ENCODE data around the gene CMTR1.
"Not testable (repeated sequence)": the region's sequence is repeated elsewhere in the genome, so short reads cannot be mapped to it uniquely, and the experiment has no call there.

Gene CMTR1, protein sequence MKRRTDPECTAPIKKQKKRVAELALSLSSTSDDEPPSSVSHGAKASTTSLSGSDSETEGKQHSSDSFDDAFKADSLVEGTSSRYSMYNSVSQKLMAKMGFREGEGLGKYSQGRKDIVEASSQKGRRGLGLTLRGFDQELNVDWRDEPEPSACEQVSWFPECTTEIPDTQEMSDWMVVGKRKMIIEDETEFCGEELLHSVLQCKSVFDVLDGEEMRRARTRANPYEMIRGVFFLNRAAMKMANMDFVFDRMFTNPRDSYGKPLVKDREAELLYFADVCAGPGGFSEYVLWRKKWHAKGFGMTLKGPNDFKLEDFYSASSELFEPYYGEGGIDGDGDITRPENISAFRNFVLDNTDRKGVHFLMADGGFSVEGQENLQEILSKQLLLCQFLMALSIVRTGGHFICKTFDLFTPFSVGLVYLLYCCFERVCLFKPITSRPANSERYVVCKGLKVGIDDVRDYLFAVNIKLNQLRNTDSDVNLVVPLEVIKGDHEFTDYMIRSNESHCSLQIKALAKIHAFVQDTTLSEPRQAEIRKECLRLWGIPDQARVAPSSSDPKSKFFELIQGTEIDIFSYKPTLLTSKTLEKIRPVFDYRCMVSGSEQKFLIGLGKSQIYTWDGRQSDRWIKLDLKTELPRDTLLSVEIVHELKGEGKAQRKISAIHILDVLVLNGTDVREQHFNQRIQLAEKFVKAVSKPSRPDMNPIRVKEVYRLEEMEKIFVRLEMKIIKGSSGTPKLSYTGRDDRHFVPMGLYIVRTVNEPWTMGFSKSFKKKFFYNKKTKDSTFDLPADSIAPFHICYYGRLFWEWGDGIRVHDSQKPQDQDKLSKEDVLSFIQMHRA

DNA sequence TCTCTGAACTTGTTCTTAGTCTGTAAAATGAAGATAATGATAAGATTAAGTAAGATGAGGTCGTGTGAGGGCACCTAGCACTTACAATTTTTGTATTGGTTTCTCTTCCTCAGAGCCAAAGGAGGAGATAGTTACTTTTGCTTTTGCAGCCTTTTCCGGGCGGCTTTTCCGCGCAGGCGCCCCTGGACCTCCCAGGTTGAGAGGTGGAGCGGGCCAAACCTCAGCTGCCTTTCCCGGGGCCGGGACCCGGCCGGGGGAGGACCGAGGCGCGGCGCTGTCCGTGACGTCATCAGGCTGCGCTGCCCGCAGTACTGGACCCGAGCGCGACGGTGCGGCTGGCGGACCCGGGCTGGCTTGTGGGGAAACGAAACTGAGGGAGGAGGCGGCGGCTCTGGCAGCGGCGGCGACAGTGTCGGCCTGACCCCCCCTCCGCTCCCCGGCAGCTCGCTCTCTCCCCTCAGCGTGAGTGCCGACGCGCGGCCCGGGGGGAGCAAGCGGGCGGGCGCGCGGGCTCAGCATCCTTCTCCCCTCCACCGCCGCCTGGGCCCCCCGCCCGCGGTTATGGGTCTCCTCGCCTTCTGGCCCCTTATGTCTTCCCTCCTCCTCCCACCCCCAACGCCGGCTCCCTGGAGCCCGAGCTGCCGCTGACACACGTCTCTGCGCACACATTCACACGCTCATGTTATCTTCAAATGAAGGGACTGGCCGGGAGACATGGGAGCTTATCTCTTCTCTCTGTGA is at the start of gene CMTR1:
CMTR1 (plus strand) TSS at position 306 of the 741 bp plus-strand sequence. CDS start 2,409 bp downstream, outside the sequence.
- peak; percentile 48 for DNase-seq

DNA sequence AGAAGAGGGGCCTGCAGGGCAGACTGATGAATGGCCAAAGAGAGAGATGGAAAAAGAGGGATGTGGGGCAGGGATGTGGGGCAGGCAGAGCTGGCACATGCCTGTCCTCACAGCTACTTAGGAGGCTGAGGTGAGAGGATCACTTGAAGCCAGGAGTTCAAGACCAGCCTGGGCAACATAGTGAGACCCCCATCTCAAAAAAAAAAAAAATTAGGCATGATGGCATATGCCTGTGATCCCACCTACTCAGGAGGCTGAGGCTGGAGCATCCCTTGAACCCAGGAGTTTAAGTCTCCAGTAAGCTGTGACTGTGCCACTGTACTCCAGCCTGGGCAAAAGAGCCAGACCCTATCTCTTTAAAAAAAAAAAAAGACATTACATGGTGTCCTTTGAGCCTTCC is 44.4 kb upstream of the CMTR1 start:
- no peak for DNase-seq

DNA sequence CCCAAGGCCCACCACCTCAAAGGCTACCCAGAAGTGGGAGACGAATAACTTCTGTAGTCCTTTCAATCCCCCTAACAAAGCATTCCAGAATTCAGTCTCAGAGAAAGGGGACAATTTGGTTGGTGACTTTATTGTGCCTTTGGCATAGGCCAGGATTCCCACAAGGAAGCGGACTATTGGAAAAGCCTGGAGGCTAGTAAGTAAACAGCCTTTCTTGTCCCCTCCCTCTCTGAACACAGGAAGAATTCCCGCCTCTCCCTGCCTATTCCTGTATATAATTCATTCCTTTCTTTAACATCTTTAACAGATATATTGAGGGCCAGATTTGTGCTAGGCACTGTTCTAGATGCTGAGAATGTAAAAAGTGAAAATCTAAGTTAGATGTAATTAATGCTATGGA is 43.2 kb upstream of the CMTR1 start:
- DNase-seq, result no peak

DNA sequence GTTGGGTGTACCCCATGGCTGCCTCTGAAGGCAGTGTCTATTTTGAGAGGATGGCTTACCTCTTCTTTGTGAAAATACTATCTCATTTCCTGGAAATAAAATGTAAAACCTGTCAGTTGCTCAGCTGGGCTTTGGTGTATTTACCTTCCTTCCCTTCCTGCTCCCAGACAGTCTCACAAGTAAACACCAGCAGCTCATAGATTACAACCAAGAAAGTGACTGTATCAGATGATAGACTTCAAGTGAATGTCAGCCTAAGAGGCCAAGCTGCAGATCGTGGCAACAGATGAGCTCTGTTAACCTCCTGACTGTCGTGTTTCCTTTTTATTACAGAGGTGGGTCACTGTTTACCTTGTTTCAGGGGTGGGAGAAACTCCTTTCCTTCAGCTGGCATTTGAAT is 41.9 kb upstream of the CMTR1 start:
- DNase-seq, result no peak

DNA sequence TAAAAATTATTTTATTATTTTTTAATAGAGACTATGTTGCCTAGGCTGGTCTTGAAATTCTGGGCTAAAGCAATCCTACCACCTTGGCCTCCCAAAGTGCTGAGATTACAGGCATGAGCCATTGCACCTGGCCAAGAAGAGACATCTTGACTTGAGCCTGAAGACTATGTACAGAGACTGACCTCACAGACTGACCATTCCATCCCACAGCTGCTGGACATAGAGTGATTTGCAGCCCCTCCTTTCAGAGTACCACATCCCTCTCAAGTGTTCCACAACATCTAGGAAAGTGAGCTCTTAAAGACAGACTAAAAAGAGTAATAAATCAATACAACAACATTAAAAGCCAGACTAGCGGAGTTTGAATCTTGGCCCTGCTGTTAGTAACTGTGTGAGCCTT is 40.2 kb upstream of the CMTR1 start:
- DNase-seq, result no peak

DNA sequence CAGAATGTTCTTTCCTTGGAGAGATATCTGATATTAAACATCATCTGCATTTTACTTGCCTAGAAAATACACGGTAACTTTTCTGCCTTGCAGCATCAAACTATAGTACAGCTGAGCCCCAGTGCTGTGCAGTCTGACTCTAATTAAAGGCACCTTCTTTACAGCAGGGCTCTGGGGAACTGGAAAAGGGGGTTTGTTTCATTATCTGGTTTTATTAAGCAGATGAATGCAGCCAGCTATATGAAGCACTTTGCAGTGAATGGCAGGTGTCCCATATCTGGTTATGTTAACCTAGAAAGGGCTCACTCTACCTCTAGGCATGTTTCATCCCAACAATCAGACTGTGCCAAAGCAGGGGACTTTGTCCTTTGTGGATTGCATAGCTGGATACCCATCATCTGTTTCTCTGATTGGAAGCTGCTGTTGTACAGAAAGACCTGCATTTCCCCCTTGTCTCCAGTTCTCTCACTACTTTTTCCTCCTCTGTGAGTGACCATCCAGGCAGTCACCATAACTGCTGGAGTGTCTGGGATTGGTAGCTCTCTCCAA is 39.6 kb upstream of the CMTR1 start:
- no peak for DNase-seq

DNA sequence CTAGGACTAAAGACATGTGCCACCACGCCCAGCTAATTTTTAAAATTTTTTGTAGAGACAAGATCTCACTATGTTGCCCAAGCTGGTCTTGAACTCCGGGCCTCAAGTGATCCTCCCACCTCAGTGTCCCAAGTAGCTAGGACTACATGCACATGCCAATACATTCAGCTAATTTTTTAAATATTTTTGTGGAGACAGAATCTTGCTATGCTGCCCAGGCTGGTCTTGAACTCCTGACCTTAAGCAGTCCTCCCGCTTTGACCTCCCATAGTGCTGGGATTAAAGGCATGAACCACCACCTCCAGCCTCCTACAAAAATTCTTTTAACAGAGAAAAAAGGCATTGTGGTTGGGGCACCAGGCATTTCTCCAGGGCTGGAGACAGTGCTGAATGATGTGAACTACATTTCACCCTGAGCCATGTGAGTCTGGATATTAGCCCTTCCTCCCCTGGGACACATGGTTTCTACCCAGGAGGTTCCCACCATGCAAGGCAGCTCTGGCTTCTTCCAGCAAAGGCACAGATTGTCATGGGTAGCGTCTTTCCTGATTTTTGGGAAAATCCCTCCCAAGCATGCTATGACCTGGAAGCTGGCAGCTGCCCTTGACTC is 36.3 kb upstream of the CMTR1 start:
- no peak for DNase-seq

DNA sequence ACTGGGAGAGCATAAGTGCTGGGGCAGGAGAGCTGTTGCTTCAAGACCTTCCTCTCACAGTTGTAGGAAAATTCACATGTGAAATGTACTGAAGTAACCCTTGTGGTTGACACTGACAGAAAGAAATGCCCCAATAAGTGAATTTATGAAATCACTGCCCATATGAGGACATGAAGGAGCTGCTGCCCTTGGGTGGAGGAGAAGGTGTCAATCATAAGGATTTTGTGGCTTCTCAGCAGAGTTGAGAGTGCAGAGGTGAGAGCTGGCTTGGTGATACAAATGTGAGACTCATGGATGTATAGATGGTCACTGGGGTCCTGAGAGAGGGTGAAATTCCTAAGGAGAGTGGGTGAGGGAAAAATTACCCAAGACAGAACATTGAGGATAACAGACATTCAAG is 33.9 kb upstream of the CMTR1 start:
- DNase-seq, result no peak

DNA sequence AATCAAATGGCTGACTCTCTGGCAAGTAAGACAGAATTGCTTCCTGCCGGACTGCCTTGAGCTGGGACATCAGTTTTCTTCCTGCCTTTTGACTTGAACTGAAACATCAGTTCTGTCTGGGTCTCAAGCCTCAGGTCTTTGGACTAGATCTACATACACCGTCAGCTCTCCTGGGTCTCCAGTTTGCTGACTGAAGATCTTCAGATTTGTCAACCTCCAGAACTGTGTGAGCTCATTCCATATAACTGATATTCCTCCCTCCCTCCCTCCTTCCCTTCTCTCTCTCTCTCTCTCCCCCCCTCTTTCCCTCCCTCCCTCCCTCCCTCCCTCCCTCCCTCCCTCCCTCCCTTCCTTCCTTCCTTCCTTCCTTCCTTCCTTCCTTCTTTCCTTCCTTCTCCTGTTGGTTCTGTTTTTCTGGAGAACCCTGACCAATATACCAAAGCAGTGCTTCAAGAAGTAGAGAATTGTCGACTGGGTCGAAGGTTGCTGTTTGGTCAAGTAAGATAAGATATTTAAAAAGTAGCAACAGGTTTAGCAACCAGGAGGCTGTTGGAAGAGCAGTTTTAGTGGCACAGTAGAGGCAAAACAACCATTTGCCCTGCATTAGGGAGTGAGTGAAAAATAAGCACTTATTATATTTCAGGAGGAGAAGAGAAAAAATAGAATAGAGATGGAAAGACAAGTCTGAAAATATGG is 33.1 kb upstream of the CMTR1 start:
- no peak for DNase-seq

DNA sequence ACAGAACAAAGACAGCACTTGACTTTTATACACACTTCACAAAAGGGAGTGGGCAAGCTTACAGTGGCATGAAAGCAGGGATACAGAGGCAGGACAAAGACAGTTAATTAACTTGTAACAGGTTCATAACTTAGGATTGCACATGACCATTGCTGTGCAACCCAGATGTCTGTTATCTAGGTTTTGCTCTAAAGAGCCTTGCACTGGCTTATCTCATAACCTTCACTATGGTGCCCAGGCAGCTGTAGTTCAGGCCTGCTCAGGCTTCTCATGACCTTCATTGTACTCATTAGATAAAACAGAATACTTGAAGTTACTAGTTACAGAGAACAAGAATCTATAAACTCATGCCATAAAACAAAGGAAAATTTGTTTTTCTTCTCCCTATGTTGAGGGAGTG is 31.4 kb upstream of the CMTR1 start:
- not testable (repeated sequence) for DNase-seq

DNA sequence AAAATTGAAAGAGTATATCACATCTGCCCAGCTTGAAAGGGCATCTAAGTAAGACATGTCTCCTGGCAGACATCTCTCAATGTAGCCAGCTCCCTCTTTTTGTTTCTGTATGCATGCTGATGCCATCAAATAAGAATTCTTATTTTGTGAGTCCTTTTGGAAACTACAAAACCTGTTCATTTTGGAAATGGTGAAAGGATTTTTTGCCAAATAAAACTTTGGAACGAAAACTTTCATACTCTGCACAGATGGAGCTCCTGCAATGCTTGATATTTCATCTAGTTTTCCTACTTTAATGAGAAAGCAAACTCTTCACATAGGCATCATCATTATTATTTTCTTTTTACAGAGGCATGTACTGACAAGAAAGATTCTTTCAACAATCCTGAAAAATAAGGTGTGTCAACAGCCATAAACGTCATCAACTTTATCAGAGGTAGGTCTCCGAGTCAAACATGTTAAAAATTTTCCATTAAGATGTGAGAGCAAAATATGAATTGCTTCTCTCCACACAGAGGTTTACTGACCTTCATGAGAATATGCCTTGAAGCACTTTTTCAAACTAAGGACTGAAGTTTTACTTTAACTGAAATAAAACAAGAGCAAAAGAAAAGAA is 26.2 kb upstream of the CMTR1 start:
- no peak for DNase-seq

DNA sequence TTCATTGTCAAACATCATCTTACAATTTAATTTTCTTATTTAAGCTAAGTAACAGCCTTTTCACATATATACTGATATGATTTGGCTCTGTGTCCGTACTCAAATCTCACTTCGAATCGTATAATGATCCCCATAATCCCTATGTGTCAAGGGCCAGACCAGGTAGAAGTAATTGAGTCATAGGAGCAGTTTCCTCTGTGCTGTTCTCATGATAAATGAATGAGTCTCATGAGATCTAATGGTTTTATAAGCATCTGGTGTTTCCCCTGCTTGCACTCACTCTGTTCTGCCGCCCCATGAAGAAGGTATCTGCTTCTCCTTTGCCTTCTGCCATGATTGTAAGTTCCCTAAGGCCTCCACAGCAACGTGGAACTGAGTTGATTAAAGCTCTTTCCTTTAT is 25.1 kb upstream of the CMTR1 start:
- DNase-seq, result no peak

DNA sequence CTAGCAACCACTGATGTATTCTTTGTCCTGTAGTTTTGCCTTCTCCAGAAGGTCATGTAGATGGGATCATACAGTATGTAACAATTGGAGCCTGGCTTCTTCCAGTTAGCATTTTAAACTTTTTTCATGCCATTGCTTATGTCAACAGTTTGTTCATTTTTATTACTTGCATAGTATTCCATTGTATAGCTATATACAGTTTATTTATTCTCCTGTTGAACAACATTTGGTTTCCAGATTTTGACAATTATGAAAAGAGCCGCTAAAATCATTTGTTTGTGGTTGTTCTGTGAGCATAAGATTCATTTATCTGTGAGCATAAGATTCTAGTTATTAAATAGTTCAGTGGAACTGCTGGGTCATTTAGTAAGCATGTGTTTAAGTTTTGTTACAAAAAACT is 23.5 kb upstream of the CMTR1 start:
- DNase-seq, result no peak

DNA sequence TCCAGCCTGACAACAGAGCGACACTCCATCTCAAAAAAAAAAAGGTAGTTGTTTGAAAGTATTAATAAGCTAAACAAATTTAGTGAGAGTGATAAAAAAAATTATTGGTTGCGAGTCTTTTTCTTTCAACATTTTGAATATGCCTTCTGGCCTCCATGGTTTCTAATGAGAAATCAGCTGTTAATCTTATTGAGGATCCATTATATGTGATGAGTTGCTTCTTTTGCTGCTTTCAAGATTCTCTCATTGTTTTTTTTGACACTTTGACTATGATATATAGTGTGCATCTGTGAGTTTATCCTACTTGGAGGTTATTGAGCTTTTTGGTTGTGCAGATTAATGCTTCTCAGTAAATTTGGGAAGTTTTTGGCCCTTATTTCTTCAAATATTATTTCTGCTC is 15.6 kb upstream of the CMTR1 start:
- no peak for DNase-seq

DNA sequence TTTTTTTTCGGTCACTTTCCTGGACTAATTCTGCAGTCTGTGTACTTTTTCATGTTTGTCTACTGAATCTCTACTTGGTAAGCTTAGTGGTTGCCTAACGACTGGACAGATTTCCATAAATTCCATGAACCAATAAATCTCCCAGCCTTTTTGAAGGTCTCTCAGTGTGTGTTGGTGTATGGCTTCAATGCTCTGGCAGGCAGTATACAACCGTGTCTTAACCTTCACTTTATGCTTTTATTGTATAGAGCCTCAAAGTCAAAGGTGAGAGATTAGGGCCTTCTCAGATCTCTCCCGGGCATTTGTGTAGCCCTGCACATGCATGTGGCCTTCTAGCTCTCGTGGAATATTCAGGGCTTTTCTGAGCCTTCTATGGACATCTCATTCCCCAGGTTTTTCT is 14.3 kb upstream of the CMTR1 start:
- no peak for DNase-seq

DNA sequence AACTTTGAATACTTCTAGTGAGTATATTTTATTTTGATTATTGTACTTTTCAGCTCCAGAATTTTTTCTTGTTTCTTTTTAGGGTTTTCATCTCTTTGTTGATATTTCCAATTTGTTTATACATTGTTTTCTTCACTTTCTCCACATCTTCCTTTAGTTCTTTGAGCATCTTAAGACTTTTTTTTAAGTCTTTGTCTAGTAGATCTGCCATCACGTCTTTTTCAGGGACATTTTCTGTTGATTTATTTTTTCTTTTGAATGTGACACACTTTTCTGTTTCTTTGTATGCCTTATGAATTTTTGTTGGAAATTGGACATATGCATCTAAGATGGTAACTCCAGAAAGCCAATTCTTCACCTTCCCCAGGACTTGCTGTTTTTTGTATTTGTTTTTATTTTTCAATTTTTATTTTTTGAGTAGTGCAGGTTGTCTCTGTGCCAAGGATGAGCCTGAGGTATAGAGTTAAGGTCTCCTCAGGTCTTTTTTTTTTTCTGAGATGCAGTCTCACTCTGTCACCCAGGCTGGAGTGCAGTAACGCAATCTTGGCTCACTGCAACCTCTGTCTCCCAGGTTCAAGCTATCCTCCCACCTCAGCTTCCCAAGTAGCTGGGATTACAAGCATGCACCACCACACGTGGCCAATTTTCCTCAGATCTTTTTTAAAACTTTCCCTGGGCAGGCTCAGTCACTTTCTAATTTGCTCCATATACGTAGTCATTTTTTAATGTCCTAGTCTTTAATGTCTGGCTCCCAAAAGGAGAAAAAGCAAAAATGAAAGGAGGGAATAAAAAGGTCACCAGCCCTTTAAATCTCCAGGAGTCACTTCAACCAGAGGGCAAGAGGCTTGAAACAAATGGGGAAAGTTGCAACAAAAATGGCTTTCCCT is 6.7 kb upstream of the CMTR1 start:
- DNase-seq, result no peak

DNA sequence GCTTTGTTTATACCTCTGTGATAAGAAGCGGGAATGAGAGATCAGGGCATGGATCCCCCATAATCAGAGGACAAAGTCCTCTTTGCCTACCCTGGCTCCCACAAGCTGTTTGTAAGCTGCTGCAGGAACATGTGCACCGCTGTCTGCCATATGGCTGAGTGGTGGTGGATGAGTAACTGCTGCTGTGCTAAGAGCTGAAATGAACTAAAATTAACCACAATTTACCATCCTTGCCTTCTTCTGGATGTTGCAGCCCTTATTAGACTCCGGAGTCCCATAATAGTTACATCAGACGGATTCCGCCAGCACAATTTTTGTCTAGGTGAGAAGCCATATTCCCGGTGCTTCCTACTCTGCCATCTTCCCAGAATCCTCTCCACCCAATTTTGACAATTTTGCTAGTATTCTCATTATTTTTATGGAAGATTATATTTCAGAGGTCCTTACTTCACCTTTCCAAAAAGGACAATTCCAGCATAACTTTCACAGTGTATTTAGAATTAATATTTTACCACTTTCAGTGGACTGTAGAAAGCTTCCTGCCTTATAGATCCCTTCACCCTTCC is 6.0 kb upstream of the CMTR1 start:
- peak; percentile 14 for DNase-seq

DNA sequence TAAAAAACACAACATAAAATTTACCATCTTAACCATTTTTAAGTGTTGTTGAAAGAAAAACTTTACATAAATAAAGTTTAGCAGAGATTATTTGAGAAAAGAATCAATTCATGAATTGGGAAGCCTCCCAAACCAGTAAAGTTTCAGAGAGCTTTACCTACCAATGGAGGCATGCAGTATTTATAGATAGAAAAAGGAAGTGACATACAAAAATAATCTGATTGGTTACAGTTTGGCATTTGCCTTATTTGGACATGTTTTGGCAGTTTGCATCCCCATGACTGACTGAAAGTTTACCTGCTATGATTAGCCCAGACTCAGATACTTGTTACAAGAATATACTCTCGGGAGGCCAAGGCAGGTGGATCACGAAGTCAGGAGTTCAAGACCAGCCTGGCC is 3.7 kb upstream of the CMTR1 start:
- DNase-seq, result no peak

DNA sequence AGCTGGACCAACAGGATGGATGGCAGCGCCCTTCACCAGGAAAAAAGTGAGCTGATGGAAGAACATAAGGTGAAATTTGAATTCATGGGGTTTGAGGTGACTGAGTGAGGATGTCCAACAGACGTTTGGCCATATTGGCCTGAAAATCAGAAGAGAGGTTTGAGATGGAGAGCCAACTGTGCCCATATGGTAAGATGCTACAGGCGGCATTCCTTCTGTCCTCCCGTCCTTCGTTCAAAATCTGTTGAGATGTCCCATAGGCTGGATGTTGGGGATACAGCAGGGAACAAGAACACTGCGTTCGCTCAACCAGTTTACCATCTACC is 468 bp upstream of the CMTR1 start:
- no peak for DNase-seq

DNA sequence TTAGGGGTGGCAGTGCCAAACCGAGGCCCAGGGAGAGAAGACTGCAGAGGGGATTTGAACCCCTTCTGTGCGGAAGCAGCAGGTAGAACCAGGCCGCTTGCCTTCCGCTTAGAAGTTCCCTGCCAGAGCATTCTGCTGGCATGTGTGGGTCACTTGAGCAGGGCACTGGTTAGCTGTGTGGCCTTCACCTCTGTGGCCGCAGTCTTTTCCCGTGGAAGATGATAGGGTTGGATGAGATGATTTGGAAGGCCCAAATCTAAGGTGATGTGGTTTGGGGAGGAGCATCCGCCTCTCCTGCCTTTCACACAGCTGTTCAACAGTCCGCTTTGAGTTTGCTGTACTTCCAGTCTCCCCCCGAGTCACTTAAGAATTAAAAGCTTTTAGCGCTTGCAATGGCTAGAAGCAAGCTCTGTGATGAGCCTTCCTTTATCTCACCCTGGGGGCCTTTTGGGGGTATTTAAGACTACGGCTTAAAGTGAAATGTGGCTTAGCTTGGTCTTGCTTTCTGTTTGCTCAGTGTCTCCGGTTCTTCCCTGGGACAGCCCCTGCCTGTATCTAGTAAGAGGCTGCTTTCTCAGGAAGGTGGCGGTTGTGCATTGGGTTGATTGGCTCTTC is 743 bp downstream of the CMTR1 start:
- no peak for DNase-seq

Data from NCI-H1694 treated with DMSO at 0.1 percent for 48 hours (cell line).